Right ventricle myocardium superior (tissue), 1 donor: ENCODE measurements around the gene SLC19A3. TPM values are rescaled to one million over a fixed set of nuclear protein-coding genes. Genes with fewer than 3 reads are reported as not detected.

Source experiments
- ATAC-seq: fragments of 200-7000 bp; cut with Tn5 transposase; one replicate; pipeline ENCODE4 v1.9.1; 2020; ENCODE audit warnings: mild to moderate bottlenecking; ENCODE audit not compliant: poor library complexity
- DNase-seq: peaks from one replicate; pipeline ENCODE4 v3.0.0-alpha.2; 2020
- intact Hi-C: fragments of 100-400 bp; cut with DNase I; formaldehyde crosslinking; loops from one replicate; pipeline ENCODE4 v1.11.2; 2022
- total RNA-seq: library from RNA; stranded (reverse); fragmentation: NEBNext Ultra II Directional; extraction: Animal tissue kit (Norgen Biotek cat#: 25700); gene quantifications from one replicate; pipeline ENCODE4 v1.2.1, GENCODE V29; 2021
- donor health status: DM: no; HTN: yes; CAD: no; lungs with severe emphysema.

SLC19A3 gene
- total RNA-seq, 1 donor from 2014 or later, result 2.1 TPM

- ATAC-seq (peak; percentile 80), DNase-seq (no peak)
- intact Hi-C loops, result no loop called here
These were observed 62.4 kb downstream of the SLC19A3 start for GRCh38 chr2:227655454-227655853.

GRCh38 chr2:227654426-227654825 is 63.4 kb downstream of the SLC19A3 start:
- ATAC-seq (no peak), DNase-seq (no peak)
- intact Hi-C loops, result no loop called here

GRCh38 chr2:227653419-227653818 is 64.4 kb downstream of the SLC19A3 start:
- no peak for ATAC-seq
- intact Hi-C loops, result no loop called here
- no peak for DNase-seq

DNA sequence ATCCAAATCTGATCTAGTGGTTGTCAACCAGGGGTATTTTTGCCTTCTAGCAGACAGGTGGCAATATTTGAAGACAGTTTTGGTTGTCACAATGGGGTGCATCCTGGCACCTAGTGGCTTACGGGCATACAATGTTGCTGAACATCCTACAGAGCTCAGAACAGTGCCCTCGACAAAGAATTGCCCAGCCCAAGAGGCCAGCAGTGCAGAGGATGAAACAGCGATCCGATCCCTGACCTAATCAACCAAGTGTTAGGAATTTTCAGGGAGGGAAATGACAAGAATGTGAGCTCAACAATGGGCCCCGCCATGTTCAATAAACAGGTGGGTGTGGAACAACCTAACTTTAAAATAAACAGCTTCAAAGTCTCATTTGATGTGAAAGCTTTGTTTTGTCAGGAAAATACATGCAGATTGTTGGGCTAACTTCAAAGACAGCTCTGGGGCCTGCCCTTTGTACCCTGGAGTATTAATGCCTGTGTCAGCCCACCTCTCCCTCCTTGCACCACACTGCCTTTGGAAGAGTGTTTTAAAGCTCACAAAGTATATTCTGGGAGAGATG is 73.8 kb downstream of the SLC19A3 start:
- intact Hi-C loops, result no loop called here
- DNase-seq (no peak), ATAC-seq (no peak)

- ATAC-seq, result no peak
- no peak for DNase-seq
- intact Hi-C loops, result no loop called here
These were observed 75.2 kb downstream of the SLC19A3 start for GRCh38 chr2:227642656-227643055.

DNA sequence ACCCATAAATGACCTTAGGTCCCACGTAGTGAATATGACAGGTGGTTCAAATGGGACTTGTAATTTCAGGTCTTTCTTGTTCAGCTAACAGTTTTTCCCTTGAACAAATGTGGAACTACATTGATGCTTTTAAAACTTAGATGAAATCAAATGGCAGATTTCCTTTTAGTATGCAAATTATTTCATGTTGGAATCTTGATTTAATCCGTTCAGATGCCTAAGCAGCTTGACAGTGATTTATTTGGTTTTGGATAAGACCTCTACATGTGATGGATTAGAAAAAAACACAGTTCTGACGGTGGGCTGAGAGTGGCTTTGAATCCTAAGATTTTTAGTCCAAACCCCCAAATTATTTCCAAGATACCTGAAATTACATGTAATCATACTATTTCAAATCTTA is 83.6 kb downstream of the SLC19A3 start:
- intact Hi-C loops, result no loop called here
- no peak for ATAC-seq
- DNase-seq, result no peak

Other genes starting within 250 kb of the SLC19A3 start
- gene AGFG1, start 245.9 kb downstream of the SLC19A3 start, total RNA-seq, result 55.7 TPM
- not detected for gene SCYGR2, start 119.1 kb downstream of the SLC19A3 start, total RNA-seq
- gene SCYGR3, start 103.2 kb downstream of the SLC19A3 start, total RNA-seq, result not detected
- not detected for gene SCYGR4, start 100.5 kb downstream of the SLC19A3 start, total RNA-seq
- not detected for gene SCYGR5, start 51.2 kb downstream of the SLC19A3 start, total RNA-seq
- gene SCYGR6, start 6.7 kb upstream of the SLC19A3 start, total RNA-seq, result not detected
- gene SCYGR7, start 10.3 kb upstream of the SLC19A3 start, total RNA-seq, result not detected
- not detected for gene SCYGR8, start 27.9 kb upstream of the SLC19A3 start, total RNA-seq
- not detected for gene CCL20, start 95.8 kb upstream of the SLC19A3 start, total RNA-seq
- gene DAW1, start 153.6 kb upstream of the SLC19A3 start, total RNA-seq, result 0.13 TPM